A673 (cell line): ENCODE measurements around the gene BHLHA15. TPM values are rescaled to one million over a fixed set of nuclear protein-coding genes. Genes with fewer than 3 reads are reported as not detected.

Experiments used
- BruUV-seq: library from RNA; stranded (reverse); fragments of 400-500 nt; replicated peaks from 2 replicates; lab custom pipeline; 2021; lab: Mats Ljungman, UMichigan
- CTCF ChIA-PET: fragments of 300-600 bp; sonication (Branson Sonifier 250); formaldehyde crosslinking; loops from one replicate; lab custom pipeline; 2022; ENCODE audit warnings: antibody characterized with exemption; lab: Charles Lee
- POLR2A ChIA-PET: fragments of 300-600 bp; sonication (Branson Sonifier 250); formaldehyde crosslinking; loops from one replicate; lab custom pipeline; 2022; ENCODE audit warnings: antibody characterized with exemption; ENCODE audit not compliant: low non-redundant PET; lab: Charles Lee
- DNase-seq: peaks from one replicate; pipeline ENCODE4 v3.0.0-alpha.2; 2015; ENCODE audit warnings: low spot score
- H3K27ac ChIP-seq: fragments of 200-600 bp; sonication (generic); 2 replicates; pipeline ENCODE4 v1.5.1; 2016; ENCODE audit warnings: mixed run types, low read depth, mild to moderate bottlenecking, mixed read lengths, antibody characterized with exemption, low read length; ENCODE audit not compliant: poor library complexity, severe bottlenecking
- H3K27me3 ChIP-seq: fragments of 200-600 bp; sonication (generic); replicated peaks from 2 replicates; pipeline ENCODE4 v1.6.1; 2017; ENCODE audit warnings: mixed run types, low read depth, mild to moderate bottlenecking, mixed read lengths, antibody characterized with exemption, low read length; ENCODE audit not compliant: insufficient read depth, poor library complexity
- H3K36me3 ChIP-seq: fragments of 200-600 bp; sonication (generic); 2 replicates; pipeline ENCODE4 v1.6.1; 2016; ENCODE audit warnings: mixed run types, mild to moderate bottlenecking, mixed read lengths, antibody characterized with exemption, low read length; ENCODE audit not compliant: insufficient read depth, poor library complexity, severe bottlenecking
- H3K4me1 ChIP-seq: fragments of 200-600 bp; sonication (generic); 2 replicates; pipeline ENCODE4 v1.6.1; 2017; ENCODE audit warnings: mixed run types, mild to moderate bottlenecking, mixed read lengths, antibody characterized with exemption, low read length; ENCODE audit not compliant: insufficient read depth, poor library complexity, severe bottlenecking
- H3K4me3 ChIP-seq: fragments of 200-600 bp; sonication (generic); 2 replicates; pipeline ENCODE4 v1.5.1; 2016; ENCODE audit warnings: low read depth, mixed run types, mild to moderate bottlenecking, mixed read lengths, low read length; ENCODE audit not compliant: poor library complexity, severe bottlenecking
- H3K9me3 ChIP-seq: fragments of 200-600 bp; sonication (generic); 2 replicates; pipeline ENCODE4 v1.6.1; 2016; ENCODE audit warnings: mixed run types, low read depth, mild to moderate bottlenecking, mixed read lengths, antibody characterized with exemption, low read length; ENCODE audit not compliant: poor library complexity, severe bottlenecking
- CTCF ChIP-seq: fragments of 300-800, 200-600 bp; sonication (generic); conservative IDR thresholded peaks from 2 replicates; pipeline ENCODE4 v1.5.1; 2017; ENCODE audit warnings: low read depth, mild to moderate bottlenecking, antibody characterized with exemption, low read length, moderate library complexity, mixed read lengths
- EZH2 ChIP-seq: fragments of 200-600 bp; sonication (generic); IDR thresholded peaks from 2 replicates; pipeline ENCODE4 v1.6.1; 2017; ENCODE audit warnings: borderline replicate concordance, low read depth, mild to moderate bottlenecking, mixed read lengths, antibody characterized with exemption, low read length; ENCODE audit not compliant: poor library complexity, severe bottlenecking
- intact Hi-C: fragments of 100-400 bp; cut with micrococcal nuclease; formaldehyde crosslinking; loops from one replicate; pipeline ENCODE4 v1.10.0; 2022; ENCODE audit not compliant: unreplicated experiment
- total RNA-seq: library from RNA; stranded (reverse); gene quantifications from 2 replicates; pipeline ENCODE4 v1.2.3, GENCODE V29; 2021

The BHLHA15 gene
- total RNA-seq, 1 experiment from 2014 or later, result 0.64 TPM

GRCh38 chr7:98191668-98192431 is 19.4 kb upstream of the BHLHA15 start:
- CTCF ChIA-PET, result no interaction called here
- no peaks in the 10 kb centered on the region for H3K9me3 ChIP-seq

GRCh38 chr7:98192781-98193457 is 18.3 kb upstream of the BHLHA15 start:
- no peak overlapping the region for H3K27ac ChIP-seq
- ChIA-PET POLR2A (no interaction called here), CTCF (no interaction called here)
- H3K36me3 ChIP-seq, result peaks cover 16% of the 10 kb centered on the region
- H3K4me3 ChIP-seq, result no peak overlapping the region
- no peaks in the 10 kb centered on the region for H3K27me3 ChIP-seq
- TF ChIP-seq EZH2, result no peak
- TF ChIP-seq CTCF, result no peak
- no peak for DNase-seq
- no peaks in the 10 kb centered on the region for H3K4me1 ChIP-seq
- BruUV-seq, result TSS peak; percentile 25
- H3K9me3 ChIP-seq, result no peaks in the 10 kb centered on the region
- intact Hi-C loops, result no loop called here

More at GRCh38 chr7:98191668-98192431, 19.4 kb upstream of the BHLHA15 start:
- POLR2A ChIA-PET, result no interaction called here
- DNase-seq, result no peak
- Histone ChIP-seq H3K36me3 (peaks cover 16% of the 10 kb centered on the region), H3K4me1 (no peaks in the 10 kb centered on the region), H3K27me3 (no peaks in the 10 kb centered on the region), H3K4me3 (no peak overlapping the region), H3K27ac (no peak overlapping the region)
- no TSS peak for BruUV-seq
- intact Hi-C loops, result no loop called here
- TF ChIP-seq EZH2 (no peak), CTCF (no peak)

- Histone ChIP-seq H3K4me3 (no peak overlapping the region), H3K4me1 (no peaks in the 10 kb centered on the region), H3K36me3 (peaks cover 16% of the 10 kb centered on the region), H3K9me3 (no peaks in the 10 kb centered on the region), H3K27ac (no peak overlapping the region), H3K27me3 (no peaks in the 10 kb centered on the region)
- CTCF ChIA-PET, result no interaction called here
- intact Hi-C loops, result no loop called here
- DNase-seq, result no peak
- TF ChIP-seq CTCF (no peak), EZH2 (no peak)
- POLR2A ChIA-PET, result no interaction called here
- no TSS peak for BruUV-seq
Measured at GRCh38 chr7:98193474-98194180, 17.6 kb upstream of the BHLHA15 start.
